T-helper 1 cell (primary cell): Measurements from ENCODE around the gene CSNK1D.

Experiments
- DNase-seq, 5 donors: peaks; one replicate each; pipeline ENCODE4 v3.0.0-alpha.2; 2012 to 2020

Gene CSNK1D

GRCh38 chr17:82226809-82227628, 46.5 kb downstream of the CSNK1D start:
- DNase-seq = no peak

DNA sequence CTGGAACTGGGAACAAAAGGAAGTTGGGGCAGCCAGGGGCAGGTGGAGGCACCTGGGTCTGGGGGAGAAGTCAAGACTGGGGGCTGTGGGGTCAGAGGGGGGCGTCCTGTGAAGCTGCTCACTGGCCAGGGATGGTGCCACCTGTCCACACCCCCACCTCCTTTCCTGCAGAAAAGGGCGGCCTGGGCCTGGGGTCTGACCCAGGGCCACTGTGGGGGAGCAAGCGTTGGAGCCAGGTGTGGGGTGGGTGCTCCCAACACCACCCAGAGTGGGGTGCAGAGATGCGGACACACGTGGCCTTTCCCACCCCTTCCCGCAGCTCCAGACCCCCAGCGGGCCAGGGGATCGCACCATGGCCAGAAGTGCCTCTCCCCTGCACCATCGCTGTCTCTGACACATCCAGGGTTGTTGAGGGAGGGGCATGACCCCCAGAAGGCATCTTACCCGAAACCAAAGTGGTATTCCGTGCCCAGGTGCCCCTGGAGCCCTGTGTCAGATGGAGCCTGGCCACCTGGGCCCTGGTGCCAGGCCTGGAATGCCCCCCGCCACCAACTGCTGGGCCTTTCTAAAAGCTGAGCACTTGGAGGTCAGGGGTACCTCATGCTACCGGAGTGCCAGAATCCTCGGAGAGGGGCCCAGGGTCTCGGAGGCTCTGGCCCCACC, 47.2 kb downstream of the CSNK1D start:
- no peak for DNase-seq

GRCh38 chr17:82225368-82226029, 48.0 kb downstream of the CSNK1D start:
- DNase-seq = no peak

GRCh38 chr17:82224666-82225065, 48.8 kb downstream of the CSNK1D start:
- no peak for DNase-seq

- DNase-seq = no peak
Observed at GRCh38 chr17:82223517-82223916, 50.0 kb downstream of the CSNK1D start.

DNA sequence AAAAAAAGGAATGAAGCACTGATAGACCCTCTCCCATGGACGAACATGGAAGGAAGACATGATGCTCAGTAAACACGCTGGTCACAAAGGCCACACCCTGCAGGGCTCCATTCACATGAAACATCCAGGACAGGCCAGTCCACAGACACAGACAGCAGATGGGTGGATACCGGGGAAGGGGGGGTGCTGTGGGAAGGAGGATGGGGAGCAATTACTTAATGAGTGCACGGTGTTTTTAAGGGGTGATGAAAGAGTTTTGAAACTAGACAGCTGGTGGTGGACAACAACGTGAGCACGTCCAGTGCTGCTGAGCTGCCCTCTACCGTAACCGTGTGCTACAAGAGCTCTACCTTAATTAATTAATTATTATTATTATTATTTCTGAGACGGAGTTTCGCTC, 50.7 kb downstream of the CSNK1D start:
- DNase-seq = no peak

GRCh38 chr17:82221341-82221902, 52.1 kb downstream of the CSNK1D start:
- DNase-seq = no peak

DNA sequence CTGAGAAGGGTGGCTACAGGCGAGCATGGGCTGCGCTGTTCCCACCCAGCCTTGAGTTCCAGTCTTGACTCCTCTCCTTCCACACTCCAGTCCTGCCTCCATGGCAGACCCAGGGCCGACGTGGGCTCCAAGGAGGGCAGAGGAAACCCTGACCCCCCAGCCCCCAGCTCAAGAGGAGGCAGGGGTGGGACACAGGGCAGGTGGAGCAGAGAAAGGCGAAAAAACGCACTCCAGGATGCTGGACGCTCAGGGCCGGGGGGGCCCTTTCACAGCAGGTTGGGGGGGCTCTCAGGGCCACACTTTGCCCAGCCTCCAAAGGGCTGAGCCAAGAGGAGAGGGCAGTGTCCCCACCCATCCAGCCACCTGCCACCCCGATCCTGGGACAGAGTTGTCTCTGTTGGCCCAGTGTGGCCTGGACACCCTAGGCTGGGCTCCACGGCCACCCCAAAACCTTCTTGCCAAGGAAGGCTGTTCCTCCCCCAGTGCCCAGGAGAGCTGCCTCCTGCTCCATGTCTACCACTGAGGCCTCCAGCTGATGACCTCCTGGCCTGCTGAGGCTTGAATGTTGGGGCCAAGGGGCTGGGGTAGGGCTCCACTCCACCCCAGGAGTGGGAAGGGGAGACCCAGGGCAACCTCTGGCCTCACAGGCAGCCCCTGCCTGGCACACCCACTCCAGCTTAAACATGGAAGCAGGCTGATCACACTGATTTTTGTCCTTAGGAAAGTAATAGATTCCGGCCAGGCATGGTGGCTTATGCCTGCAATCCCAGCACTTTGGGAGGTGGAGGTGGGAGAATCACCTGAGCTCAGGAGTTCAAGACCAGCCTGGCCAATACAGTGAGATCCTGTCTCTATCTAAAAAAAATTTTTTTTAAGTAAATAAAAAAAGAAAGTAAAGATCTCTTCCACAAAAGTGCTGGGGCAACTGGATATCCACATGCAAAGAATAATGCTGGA, 53.5 kb downstream of the CSNK1D start:
- DNase-seq = no peak

- DNase-seq = no peak
Observed at GRCh38 chr17:82219083-82219482, 54.4 kb downstream of the CSNK1D start.

DNA sequence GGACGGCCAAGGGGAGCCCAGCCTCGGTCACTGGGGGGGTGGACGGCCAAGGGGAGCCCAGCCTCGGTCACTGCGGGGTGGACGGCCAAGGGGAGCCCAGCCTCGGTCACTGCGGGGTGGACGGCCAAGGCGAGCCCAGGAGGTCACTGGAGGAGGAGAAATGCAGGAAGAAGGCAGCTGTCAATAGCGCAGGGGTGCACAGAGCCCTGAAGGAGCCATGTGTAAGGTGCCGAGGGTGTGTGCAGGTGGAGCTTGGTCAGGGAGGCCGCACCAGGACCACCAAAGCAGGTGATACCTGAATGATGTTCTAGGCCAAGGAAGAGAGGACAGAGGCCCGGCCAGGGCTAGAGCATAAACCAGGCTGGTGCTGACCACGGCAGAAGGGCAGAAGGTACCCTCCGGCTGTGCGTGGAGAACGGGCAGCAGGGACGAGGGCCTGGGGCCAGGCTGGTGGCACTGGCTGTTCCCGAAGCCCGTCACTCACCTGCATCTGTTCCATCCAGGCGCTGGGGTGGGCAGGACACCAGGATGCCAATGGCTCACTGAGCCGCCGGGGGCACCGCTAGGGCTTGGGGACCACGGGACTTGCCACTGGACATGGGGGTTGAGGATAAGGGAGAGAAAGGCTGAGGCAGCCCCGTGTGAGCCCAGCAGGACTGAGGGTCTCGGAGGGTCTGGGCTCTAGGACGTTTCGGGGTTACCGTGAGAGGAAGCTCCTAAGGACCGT, 55.0 kb downstream of the CSNK1D start:
- no peak for DNase-seq

GRCh38 chr17:82217530-82218204, 55.8 kb downstream of the CSNK1D start:
- DNase-seq = no peak

DNA sequence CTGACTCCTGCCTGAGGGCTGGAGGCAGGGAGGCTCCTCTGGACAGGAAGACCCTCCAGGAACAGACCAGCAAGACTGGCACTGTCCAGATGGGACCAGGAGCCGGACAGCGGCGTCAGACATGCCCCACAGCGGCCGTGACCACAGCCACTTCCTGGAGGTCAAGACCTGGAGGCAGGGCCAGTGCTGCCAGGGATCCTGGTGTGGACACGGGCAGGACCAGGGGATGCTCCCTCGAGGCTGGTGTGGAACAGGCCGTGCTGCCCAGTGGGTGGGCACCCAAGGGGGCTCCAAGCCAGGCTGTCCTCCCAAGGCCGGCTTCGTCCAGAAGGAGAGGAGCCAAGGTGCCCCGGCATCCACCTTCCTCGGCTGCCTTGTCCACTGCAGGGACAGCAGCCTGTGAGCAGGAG, 56.4 kb downstream of the CSNK1D start:
- DNase-seq = no peak

- DNase-seq = peak in 1 of 5 donors; percentile 68
Observed at GRCh38 chr17:82216301-82217119, 57.0 kb downstream of the CSNK1D start.

GRCh38 chr17:82215972-82216300, 57.6 kb downstream of the CSNK1D start:
- no peak for DNase-seq

DNA sequence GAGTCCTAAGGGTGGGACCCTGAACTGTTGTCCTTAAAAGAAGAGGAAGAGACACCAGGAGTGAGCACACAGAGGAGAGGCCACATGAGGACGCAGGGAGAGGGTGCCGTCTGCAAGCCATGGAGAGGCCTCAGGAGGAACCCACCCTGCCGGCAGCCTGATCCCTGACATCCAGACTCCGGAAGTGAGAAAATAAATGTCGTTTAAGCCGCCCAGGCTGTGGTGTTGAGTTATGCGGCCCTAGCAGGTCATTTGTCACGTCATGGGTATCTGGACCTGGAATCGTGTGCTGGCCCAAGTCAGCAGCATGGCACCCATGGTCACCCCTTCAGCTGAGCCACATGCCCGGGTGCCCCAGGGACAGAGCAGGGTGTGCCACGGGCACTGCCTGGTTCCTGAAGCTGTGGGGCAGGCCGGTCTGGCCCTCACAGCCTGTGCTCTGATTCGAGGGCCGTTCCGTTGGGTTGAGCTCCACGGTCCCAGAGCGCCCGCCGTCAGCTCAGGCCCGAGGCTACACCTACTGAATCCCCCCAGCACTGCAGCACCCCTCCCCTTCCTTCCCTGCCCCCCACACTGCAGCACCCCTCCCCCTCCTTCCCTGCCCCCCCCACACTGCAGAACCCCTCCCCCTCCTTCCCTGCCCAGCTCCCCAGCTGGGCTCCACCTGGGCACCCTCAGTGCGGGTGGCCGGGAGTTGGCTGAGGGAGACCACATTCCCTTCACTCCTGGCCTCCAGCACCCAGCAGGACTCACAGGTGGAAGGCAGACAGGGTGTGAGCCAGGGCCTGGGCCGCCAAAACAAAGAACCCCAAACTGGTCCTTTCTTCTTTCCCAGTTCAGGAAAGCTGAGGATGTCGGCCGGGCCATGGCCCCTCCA, 58.2 kb downstream of the CSNK1D start:
- no peak for DNase-seq

- DNase-seq = no peak
Observed at GRCh38 chr17:82214012-82214628, 59.4 kb downstream of the CSNK1D start.

GRCh38 chr17:82213251-82214011, 60.1 kb downstream of the CSNK1D start:
- DNase-seq = peak in 1 of 5 donors; percentile 44
